KBM-7 (cell line): ENCODE data around the gene ZACN.

Source experiments
- DNase-seq: peaks from one replicate; pipeline ENCODE4 v3.0.0-alpha.2; 2015
- in situ Hi-C: fragments of 300-500 bp; cut with MboI; formaldehyde crosslinking; loops from 2 replicates; pipeline ENCODE4 v1.14.3; 2020; ENCODE audit warnings: low sequenced_read_pairs, low pct_unique_long_range_greater_than_20kb, mixed read lengths

ZACN gene

DNA sequence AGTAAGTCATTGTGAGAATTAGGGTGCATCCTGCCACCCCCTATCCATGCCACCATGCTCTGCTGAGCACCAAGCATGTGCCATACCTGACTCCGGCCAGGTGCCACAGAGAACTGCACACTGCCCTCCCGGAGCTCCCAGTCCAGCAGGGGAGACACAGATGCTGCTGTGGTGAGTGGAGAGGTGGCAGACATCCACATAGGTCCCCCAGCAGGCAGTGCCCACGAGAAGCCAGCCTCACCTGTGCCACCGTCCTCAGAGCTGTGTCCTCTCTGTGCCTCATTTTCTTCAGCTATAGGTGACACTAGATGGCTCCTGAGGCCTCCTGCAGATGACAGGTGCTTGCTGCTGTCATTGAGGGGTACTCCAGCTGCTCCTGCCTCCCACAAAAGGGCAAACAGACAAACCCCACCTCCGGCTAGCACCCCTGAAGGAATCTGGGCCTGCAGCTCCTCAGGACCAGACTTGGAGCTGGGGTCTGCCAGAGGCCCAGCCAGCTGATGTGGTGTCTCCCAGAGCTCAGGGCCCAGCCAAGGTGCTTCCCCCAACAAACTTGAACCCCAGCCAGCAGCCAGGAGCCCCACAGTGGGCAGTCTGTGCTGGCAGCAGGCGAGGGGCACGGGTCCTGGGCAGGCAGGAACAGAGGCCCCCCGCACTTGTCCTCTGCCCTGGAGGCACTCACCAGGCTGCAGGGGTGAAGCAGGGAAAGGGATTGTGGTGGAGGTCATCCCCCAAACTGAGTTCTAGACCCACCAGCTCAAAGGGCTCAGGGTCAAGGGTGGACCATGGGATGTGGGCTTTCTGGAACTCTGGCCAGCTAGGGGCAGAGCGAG is 45.0 kb downstream of the ZACN start:
- in situ Hi-C loops, result loop anchor here (10.0 kb wide), 1 partner anchor 151 kb away; no protein-coding TSS in a partner anchor
- DNase-seq, result no peak

DNA sequence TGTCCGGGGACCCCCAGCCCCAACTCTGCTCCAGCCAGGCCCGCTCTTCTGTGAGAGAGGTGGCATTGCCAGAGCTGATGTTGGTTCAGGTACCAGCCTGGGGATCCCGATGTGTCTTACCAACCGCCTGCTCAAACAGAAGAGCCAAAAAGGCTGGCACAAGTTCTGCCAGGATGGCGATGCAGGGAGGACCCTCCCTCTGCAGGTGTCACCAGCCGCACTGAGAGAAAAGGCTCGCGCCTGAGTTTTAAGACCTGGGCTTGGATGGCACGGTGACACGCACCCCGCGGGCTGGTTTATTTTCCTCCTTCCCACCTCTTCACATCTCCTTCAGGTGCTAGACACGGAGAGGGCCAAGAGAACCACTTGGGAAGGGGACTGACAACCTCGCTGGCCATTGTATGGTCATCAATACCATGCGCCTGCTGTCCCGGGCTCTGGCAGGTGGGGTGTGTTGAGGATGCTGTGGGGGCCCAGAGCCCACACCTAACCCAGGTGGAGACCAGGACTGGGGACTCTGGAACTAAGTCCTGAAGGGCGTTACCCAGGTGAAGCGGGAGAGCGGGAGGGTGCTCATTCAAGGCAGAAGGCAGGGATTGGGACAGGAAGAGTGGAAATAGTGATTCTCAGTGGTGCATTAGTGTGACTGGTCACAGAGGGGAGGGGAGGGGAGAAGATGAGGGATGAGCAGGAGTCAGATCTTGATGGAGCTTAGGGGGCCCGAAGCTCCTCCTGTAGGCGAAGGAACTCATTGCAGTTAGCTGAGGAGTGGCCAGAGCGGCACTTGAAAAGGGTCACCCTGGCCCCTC is 45.8 kb downstream of the ZACN start:
- in situ Hi-C loops, result loop anchor here (10.0 kb wide), 1 partner anchor 150 kb away; no protein-coding TSS in a partner anchor
- peak; percentile 28 for DNase-seq

DNA sequence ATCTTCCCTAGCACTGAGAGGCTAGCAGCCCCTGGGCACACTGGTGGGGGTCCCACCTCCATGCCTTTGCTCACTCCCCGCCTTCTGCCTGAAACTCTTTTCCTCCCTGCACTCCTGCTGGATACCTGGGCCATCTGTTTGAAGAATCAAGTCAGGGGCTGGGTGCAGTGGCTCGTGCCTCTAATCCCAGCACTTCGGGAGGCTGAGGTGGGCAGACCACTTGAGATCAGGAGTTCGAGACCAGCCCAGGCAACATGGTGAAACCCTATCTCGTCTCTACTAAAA is 46.4 kb downstream of the ZACN start:
- no peak for DNase-seq

DNA sequence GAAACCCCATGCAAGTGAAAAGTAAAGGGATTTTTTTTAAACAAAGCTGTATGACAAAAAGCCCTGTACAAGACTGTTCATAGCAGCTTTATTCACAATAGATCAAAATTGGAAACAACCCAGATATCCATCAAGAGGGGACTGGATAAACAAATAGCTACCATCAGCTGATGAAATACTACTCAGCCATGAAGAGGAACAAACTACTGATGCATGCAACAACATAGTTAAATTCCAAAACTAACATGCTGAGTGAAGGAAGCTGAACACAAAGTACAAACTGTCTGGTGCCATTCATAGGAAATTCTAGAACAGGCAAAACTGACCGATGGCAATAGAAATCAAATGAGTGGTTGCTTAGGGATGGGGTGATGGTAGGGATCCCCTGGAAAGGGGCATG is 46.9 kb downstream of the ZACN start:
- DNase-seq, result no peak
- in situ Hi-C loops, result loop anchor here (10.0 kb wide), 1 partner anchor 149 kb away; no protein-coding TSS in a partner anchor

More for the DNA sequence above, 46.4 kb downstream of the ZACN start:
- in situ Hi-C loops, result loop anchor here (10.0 kb wide), 1 partner anchor 149 kb away; no protein-coding TSS in a partner anchor

DNA sequence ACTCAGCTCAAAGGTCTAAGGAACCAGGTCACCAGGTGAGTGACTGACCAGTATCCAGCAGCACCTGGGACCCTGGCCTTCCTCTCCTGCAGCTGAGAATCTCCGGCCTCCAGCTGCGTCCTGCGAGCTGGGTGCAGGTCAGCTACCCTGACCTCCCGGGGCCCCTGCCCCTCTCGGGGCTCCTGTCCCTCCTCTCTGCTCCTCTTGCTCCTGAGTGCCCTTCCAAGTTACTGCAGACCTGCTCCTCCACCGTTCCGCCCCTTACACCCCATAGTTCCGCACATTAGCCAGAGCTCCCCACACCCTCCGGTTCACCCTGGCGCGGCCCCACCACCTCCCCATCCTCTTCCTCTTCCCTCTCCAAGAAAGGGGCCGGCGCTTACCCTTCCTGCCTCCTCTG is 51.5 kb downstream of the ZACN start:
- in situ Hi-C loops, result no loop called here
- no peak for DNase-seq

DNA sequence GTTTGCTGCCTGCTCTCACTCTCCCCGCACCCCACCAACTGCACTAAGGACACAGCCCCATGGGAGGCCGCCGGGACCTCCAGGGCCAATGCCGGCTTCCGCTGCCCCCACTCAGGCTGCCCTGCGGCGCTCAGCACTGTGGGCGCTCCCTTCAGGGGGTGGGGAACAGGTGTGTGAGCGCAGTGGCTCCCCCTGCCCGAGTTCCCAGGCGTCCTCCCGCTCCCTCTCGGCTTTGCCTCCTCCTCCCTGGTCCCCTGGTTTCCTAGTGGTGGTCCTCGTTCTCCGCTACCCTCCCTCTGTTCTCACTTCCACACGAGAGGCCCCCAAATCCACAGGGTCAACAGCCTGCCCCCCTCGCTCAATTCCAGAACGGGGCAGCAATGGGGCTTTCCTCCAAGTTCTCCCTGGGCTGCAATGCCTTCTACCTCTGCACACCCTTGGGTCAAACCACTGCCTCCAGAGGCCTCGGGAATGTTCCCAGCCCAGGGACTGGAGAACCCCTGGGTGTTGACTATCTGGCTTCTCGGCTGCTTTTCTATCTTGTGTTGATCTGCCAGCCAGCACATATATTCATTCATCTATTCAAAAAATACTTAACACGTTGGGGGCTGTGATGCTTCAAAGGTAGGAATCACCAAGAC is 52.2 kb downstream of the ZACN start:
- no peak for DNase-seq
- in situ Hi-C loops, result no loop called here

DNA sequence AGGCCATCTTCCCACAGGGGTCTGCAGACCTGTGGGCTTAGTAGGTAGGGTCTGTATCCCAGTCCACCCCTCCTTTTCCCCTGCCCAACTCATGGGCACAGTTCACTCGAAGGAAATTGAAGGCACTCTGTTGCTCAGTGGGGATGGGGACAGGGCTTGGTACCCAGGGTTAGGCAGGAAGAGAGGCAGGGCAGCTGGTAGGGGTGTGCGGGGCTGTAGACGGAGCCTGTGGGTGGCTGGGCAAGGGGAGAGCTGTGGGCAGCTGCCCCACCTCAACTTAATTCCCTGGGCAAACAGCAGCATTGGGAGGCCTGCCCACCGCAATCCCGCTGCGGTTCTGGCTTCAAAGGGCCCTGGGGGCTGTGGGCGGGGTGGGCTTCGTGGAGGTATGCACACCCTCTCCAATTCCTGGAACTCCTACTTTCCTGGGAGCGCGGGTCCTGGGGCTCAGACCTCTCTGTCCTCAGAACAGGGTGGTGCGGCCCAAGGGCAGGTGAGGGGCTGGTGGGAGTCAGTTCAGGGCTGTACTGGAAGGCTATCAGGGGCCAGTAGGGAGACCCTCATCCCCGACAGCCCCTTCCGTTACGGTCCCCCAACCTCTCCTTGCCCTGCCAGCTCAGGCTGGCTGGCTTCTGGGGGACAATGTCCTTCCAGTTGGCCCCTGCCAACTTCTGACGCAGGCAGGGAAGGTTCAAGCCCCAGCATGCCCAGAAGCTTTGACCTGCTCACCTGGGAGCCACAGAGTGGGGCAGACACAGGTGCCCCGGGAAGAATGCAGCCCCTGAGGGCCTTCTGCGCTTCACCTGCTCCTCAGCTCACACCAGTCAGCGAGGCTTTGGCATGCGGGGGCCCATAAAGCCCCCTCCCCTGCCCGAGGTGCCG is 53.0 kb downstream of the ZACN start:
- DNase-seq, result no peak
- in situ Hi-C loops, result no loop called here
